HL-60 (cell line): ENCODE measurements around the gene CCDC102A.

ENCODE experiments used
- DNase-seq, 2 experiments: peaks; one replicate each; pipeline ENCODE4 v3.0.0-alpha.2; 2010 to 2020; ENCODE audit warnings: low read depth in 1 of 2, low spot score in 1 of 2
- H3K27ac ChIP-seq: fragments of 250-450 bp; sonication (Bioruptor Pico); replicated peaks from 2 replicates; pipeline ENCODE4 v1.5.1; 2020; ENCODE audit warnings: mild to moderate bottlenecking, moderate library complexity
- H3K27me3 ChIP-seq: fragments of 250-450 bp; sonication (Bioruptor Pico); 2 replicates; pipeline ENCODE4 v1.5.1; 2021; ENCODE audit warnings: mild to moderate bottlenecking, moderate library complexity; ENCODE audit not compliant: insufficient read depth, poor library complexity, severe bottlenecking
- H3K4me3 ChIP-seq: replicated peaks from 2 replicates; pipeline ENCODE4 v1.5.1; 2011; ENCODE audit warnings: mild to moderate bottlenecking, control low read depth, low read length; ENCODE audit not compliant: insufficient read depth
- CTCF ChIP-seq: IDR thresholded peaks from one replicate; pipeline ENCODE4 v1.5.1; 2011; ENCODE audit warnings: low read length, control low read depth, inconsistent platforms; ENCODE audit not compliant: insufficient read depth
- GABPA ChIP-seq: IDR thresholded peaks from 2 replicates; pipeline ENCODE4 v1.6.1; 2012; ENCODE audit warnings: low read depth
- POLR2AphosphoS5 ChIP-seq: IDR thresholded peaks from 2 replicates; pipeline ENCODE4 v1.6.1; 2012; ENCODE audit warnings: low read depth
- SPI1 ChIP-seq: IDR thresholded peaks from 2 replicates; pipeline ENCODE4 v1.6.1; 2012; ENCODE audit warnings: low read depth, mild to moderate bottlenecking, borderline replicate concordance
- TF ChIP-seq, protein P1 (sequence below): IDR thresholded peaks from 2 replicates; pipeline ENCODE4 v1.6.1; 2012; ENCODE audit warnings: low read depth; ENCODE audit not compliant: insufficient replicate concordance

CCDC102A gene

GRCh38 chr16:57509231-57509923, 27.0 kb downstream of the CCDC102A start:
- H3K4me3 ChIP-seq, result no peak overlapping the region
- no peak overlapping the region for H3K27ac ChIP-seq
- H3K27me3 ChIP-seq, result no peaks in the 10 kb centered on the region
- no peak for DNase-seq
- TF ChIP-seq CTCF, result no peak
- no peak for TF ChIP-seq GABPA
- TF ChIP-seq SPI1, result no peak
- TF ChIP-seq, protein P1, sequence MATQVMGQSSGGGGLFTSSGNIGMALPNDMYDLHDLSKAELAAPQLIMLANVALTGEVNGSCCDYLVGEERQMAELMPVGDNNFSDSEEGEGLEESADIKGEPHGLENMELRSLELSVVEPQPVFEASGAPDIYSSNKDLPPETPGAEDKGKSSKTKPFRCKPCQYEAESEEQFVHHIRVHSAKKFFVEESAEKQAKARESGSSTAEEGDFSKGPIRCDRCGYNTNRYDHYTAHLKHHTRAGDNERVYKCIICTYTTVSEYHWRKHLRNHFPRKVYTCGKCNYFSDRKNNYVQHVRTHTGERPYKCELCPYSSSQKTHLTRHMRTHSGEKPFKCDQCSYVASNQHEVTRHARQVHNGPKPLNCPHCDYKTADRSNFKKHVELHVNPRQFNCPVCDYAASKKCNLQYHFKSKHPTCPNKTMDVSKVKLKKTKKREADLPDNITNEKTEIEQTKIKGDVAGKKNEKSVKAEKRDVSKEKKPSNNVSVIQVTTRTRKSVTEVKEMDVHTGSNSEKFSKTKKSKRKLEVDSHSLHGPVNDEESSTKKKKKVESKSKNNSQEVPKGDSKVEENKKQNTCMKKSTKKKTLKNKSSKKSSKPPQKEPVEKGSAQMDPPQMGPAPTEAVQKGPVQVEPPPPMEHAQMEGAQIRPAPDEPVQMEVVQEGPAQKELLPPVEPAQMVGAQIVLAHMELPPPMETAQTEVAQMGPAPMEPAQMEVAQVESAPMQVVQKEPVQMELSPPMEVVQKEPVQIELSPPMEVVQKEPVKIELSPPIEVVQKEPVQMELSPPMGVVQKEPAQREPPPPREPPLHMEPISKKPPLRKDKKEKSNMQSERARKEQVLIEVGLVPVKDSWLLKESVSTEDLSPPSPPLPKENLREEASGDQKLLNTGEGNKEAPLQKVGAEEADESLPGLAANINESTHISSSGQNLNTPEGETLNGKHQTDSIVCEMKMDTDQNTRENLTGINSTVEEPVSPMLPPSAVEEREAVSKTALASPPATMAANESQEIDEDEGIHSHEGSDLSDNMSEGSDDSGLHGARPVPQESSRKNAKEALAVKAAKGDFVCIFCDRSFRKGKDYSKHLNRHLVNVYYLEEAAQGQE, result no peak
- no peak for TF ChIP-seq POLR2AphosphoS5

DNA sequence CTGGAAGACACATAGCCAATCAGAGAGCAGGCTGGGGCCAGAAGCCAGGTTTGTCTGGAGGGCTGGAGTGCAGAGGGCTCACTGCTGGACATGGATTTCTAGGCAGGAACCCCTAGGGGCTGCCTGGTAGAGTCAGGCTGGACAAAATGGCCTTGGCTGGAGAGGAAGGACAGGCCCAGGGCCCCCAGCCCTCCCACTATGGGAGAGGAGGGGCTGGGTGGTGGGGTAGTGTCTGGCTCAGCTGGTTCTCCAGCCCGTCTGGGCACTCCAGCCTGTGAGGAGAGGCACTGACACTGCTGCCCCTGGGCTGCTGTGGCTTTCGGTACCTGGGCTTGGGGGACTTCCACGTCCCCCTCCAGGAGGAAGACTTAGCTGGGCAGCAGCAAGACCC, 28.3 kb downstream of the CCDC102A start:
- no peak for DNase-seq
- Histone ChIP-seq H3K27ac (no peak overlapping the region), H3K27me3 (no peaks in the 10 kb centered on the region), H3K4me3 (no peak overlapping the region)
- TF ChIP-seq SPI1 (no peak), GABPA (no peak), POLR2AphosphoS5 (no peak), CTCF (no peak)
- TF ChIP-seq, protein P1, result no peak

DNA sequence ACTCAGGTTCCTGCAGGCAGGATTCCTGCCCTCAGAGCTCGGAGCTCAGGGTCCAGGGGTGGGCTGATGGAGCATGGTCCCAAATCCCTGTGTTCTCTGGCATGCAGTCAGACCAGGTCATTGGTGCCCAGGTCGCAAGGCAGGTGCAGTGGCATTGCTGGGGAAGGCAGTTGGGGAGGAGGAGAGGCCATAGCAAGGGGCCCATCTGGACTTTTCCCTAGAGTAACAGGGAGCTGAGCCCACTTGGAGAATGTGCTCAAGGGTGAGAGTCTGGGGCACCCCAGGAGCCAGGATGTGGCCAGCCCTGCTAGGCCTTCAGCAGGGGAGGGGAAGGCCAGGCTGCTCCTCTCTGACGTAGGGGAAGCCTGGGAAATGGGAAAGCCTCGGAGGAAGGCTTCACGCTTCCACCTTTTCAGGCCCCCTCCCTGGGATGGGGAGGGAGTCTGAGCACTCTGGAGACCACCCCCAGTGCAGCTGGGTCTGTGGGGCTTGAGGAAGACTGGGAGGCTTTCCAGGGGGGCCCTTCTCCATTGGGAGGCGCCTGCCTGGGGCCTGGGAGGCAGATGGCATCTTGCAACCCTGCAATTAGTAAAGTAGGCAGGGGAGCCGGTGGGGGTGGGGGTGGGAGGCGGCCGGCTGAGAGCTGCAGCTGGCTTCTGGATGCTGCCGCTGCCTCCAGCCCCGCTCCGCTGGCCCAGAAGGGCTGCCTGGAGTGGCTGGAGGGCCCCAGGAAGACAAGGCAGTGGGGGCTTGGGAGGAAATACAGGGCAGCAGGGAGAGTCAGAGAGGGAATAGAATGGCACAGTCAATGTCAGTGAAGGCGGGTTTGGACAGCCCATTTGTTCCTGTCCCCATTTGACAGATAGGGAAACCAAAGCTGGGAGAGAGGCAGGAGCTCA, 29.0 kb downstream of the CCDC102A start:
- no peak overlapping the region for H3K27ac ChIP-seq
- no peak overlapping the region for H3K4me3 ChIP-seq
- TF ChIP-seq GABPA, result no peak
- no peak for TF ChIP-seq CTCF
- no peak for TF ChIP-seq SPI1
- DNase-seq, result no peak
- H3K27me3 ChIP-seq, result no peaks in the 10 kb centered on the region
